Hepatocyte (in vitro differentiated cells): ENCODE results near the gene RB1.

Experiments used
- CTCF ChIP-seq: fragments of 200-600 bp; sonication (generic); IDR thresholded peaks from 2 replicates; pipeline ENCODE4 v1.5.1; 2016; ENCODE audit warnings: antibody characterized with exemption, mild to moderate bottlenecking; ENCODE audit not compliant: poor library complexity
- EZH2 ChIP-seq: fragments of 200-600 bp; sonication (generic); IDR thresholded peaks from 2 replicates; pipeline ENCODE4 v1.6.1; 2016; ENCODE audit warnings: antibody characterized with exemption, mild to moderate bottlenecking, borderline replicate concordance

GRCh38 chr13:48263196-48263595 is 40.4 kb upstream of the RB1 start:
- no peak for TF ChIP-seq EZH2
- TF ChIP-seq CTCF = no peak
